HTR-8/SVneo (cell line): ENCODE data around the gene SLC13A4.
A peak's percentile ranks its signal among the peaks of the same experiment; 100 is the strongest.
"Not testable (repeated sequence)": the region's sequence is repeated elsewhere in the genome, so short reads cannot be mapped to it uniquely, and the experiment has no call there.

Source experiments
- DNase-seq: peaks from one replicate; pipeline ENCODE4 v3.0.0; 2011; ENCODE audit warnings: low spot score, mixed read lengths; ENCODE audit not compliant: insufficient read length
- FAIRE-seq: peaks from 2 replicates; lab custom pipeline; 2011; peaks lifted over from hg19 to GRCh38; lab: Jason Lieb, UNC

SLC13A4 gene

GRCh38 chr7:135704698-135705097, 23.3 kb downstream of the SLC13A4 start:
- no peak for FAIRE-seq
- no peak for DNase-seq

- DNase-seq (no peak), FAIRE-seq (no peak)
Observed at GRCh38 chr7:135704074-135704473, 23.9 kb downstream of the SLC13A4 start.

GRCh38 chr7:135697276-135698049, 30.5 kb downstream of the SLC13A4 start:
- FAIRE-seq (no peak), DNase-seq (no peak)

- DNase-seq = no peak
- no peak for FAIRE-seq
Observed at GRCh38 chr7:135693558-135693957, 34.4 kb downstream of the SLC13A4 start.

GRCh38 chr7:135692606-135693005, 35.4 kb downstream of the SLC13A4 start:
- not testable (repeated sequence) for DNase-seq, FAIRE-seq

- no peak for DNase-seq
- no peak for FAIRE-seq
Observed at GRCh38 chr7:135692055-135692454, 35.9 kb downstream of the SLC13A4 start.

- FAIRE-seq (no peak), DNase-seq (no peak)
Observed at GRCh38 chr7:135690566-135690965, 37.4 kb downstream of the SLC13A4 start.

GRCh38 chr7:135687466-135687865, 40.5 kb downstream of the SLC13A4 start:
- no peak for DNase-seq
- FAIRE-seq = no peak

- no peak for DNase-seq
- no peak for FAIRE-seq
Observed at GRCh38 chr7:135685306-135686084, 42.5 kb downstream of the SLC13A4 start.

GRCh38 chr7:135684699-135685098, 43.3 kb downstream of the SLC13A4 start:
- DNase-seq (no peak), FAIRE-seq (no peak)

GRCh38 chr7:135684136-135684535, 43.9 kb downstream of the SLC13A4 start:
- DNase-seq = no peak
- no peak for FAIRE-seq

- FAIRE-seq (no peak), DNase-seq (no peak)
Observed at GRCh38 chr7:135683609-135684008, 44.4 kb downstream of the SLC13A4 start.

- FAIRE-seq = no peak
- DNase-seq = no peak
Observed at GRCh38 chr7:135682191-135682590, 45.8 kb downstream of the SLC13A4 start.

- FAIRE-seq = no peak
Observed at GRCh38 chr7:135681762-135682161, 46.2 kb downstream of the SLC13A4 start.

GRCh38 chr7:135678612-135679575, 49.1 kb downstream of the SLC13A4 start:
- DNase-seq = no peak
- no peak for FAIRE-seq

More at GRCh38 chr7:135681762-135682161, 46.2 kb downstream of the SLC13A4 start:
- DNase-seq = no peak

- DNase-seq (no peak), FAIRE-seq (no peak)
Observed at GRCh38 chr7:135673360-135673706, 54.7 kb downstream of the SLC13A4 start.

GRCh38 chr7:135672560-135673359, 55.2 kb downstream of the SLC13A4 start:
- FAIRE-seq = no peak

GRCh38 chr7:135670179-135670578, 57.8 kb downstream of the SLC13A4 start:
- no peak for FAIRE-seq
- DNase-seq = no peak

More at GRCh38 chr7:135672560-135673359, 55.2 kb downstream of the SLC13A4 start:
- DNase-seq = peak; percentile 41

- FAIRE-seq (no peak), DNase-seq (no peak)
Observed at GRCh38 chr7:135669774-135670173, 58.2 kb downstream of the SLC13A4 start.
